Vagina (tissue), 2 donors: Measurements from ENCODE around the gene STX5. TPM values are rescaled to one million over a fixed set of nuclear protein-coding genes. Genes with fewer than 3 reads are reported as not detected.

Source experiments
- DNase-seq, 2 donors: peaks; one replicate each; pipeline ENCODE4 v3.0.0-alpha.2; 2017; ENCODE audit errors: extremely low spot score in 2 of 2
- H3K27ac ChIP-seq: fragments of 200-600 bp; sonication (generic); one replicate; pipeline ENCODE4 v1.5.1; 2019
- H3K27me3 ChIP-seq: fragments of 200-600 bp; sonication (generic); one replicate; pipeline ENCODE4 v1.5.1; 2019
- H3K36me3 ChIP-seq, 2 donors: fragments of 200-600 bp; sonication (generic); one replicate each; pipeline ENCODE4 v1.5.1; 2017 to 2019
- H3K4me1 ChIP-seq: fragments of 200-600 bp; sonication (generic); one replicate; pipeline ENCODE4 v1.5.1; 2019
- H3K4me3 ChIP-seq, 2 donors: fragments of 200-600 bp; sonication (generic); 1 replicate in 1 of 2; 2 replicates in 1 of 2; pipeline ENCODE4 v1.5.1; 2016 to 2019
- H3K9me3 ChIP-seq: fragments of 200-600 bp; sonication (generic); one replicate; pipeline ENCODE4 v1.5.1; 2019
- CTCF ChIP-seq, 3 experiments: fragments of 450-650 bp in 2 of 3; fragments of 200-600 bp in 1 of 3; sonication (generic) in 1 of 3; IDR thresholded peaks; one replicate each; pipeline ENCODE4 v1.5.1; 2017 to 2019; ENCODE audit warnings: antibody characterized with exemption in 3 of 3, mild to moderate bottlenecking in 2 of 3, moderate library complexity in 2 of 3
- POLR2A ChIP-seq, 2 donors: fragments of 450-650 bp; IDR thresholded peaks; one replicate each; pipeline ENCODE4 v1.6.1; 2017; ENCODE audit warnings: antibody characterized with exemption in 2 of 2, mild to moderate bottlenecking in 2 of 2, moderate library complexity in 2 of 2
- POLR2AphosphoS5 ChIP-seq, 2 donors: sonication (generic); formaldehyde crosslinking; IDR thresholded peaks; one replicate each; pipeline ENCODE4 v1.9.0; 2017; ENCODE audit warnings: antibody characterized with exemption in 2 of 2, mild to moderate bottlenecking in 2 of 2, low read depth in 1 of 2; ENCODE audit not compliant: insufficient read depth in 1 of 2
- intact Hi-C: fragments of 100-400 bp; cut with DNase I; formaldehyde crosslinking; loops from one replicate; pipeline ENCODE4 v1.15.1; 2023
- total RNA-seq: library from RNA; depleted of rRNA; stranded (reverse); fragments of >200 nt; gene quantifications from one replicate; pipeline ENCODE4 v1.2.3, GENCODE V29; 2016

STX5 gene
- total RNA-seq, 1 donor from 2014 or later, result 35.6 TPM

GRCh38 chr11:62854825-62855570 lies 23.1 kb upstream of the STX5 start:
- peak overlapping the region; percentile 74 for H3K27ac ChIP-seq
- no peak for DNase-seq
- H3K9me3 ChIP-seq, result no peaks in the 10 kb centered on the region
- H3K4me1 ChIP-seq, result peaks cover 39% of the 10 kb centered on the region
- no peaks in the 10 kb centered on the region for H3K27me3 ChIP-seq
- peak overlapping the region; percentile 48 to 79 for H3K4me3 ChIP-seq
- intact Hi-C loops, result no loop called here
- peaks cover 0 to 21% of the 10 kb centered on the region in 2 donors for H3K36me3 ChIP-seq
- TF ChIP-seq POLR2AphosphoS5 (IDR thresholded peaks at IDR 0.05; ENCODE audit: insufficient read depth in 1 of 2, low read depth in 1 of 2) (no peak), POLR2A (IDR thresholded peaks at IDR 0.05) (no peak), CTCF (IDR thresholded peaks at IDR 0.05) (no peak)

- H3K27me3 ChIP-seq, result no peaks in the 10 kb centered on the region
- H3K27ac ChIP-seq, result peak overlapping the region; percentile 74
- no peaks in the 10 kb centered on the region for H3K9me3 ChIP-seq
- TF ChIP-seq POLR2A (IDR thresholded peaks at IDR 0.05), result no peak
- TF ChIP-seq POLR2AphosphoS5 (IDR thresholded peaks at IDR 0.05; ENCODE audit: insufficient read depth in 1 of 2, low read depth in 1 of 2), result no peak
- no peak for TF ChIP-seq CTCF (IDR thresholded peaks at IDR 0.05)
- peaks cover 0 to 21% of the 10 kb centered on the region in 2 donors for H3K36me3 ChIP-seq
- peak overlapping the region; percentile 48 to 79 for H3K4me3 ChIP-seq
- H3K4me1 ChIP-seq, result peaks cover 39% of the 10 kb centered on the region
- intact Hi-C loops, result no loop called here
- no peak for DNase-seq
Observed at GRCh38 chr11:62854013-62854824, 22.4 kb upstream of the STX5 start.

GRCh38 chr11:62853279-62853965 lies 21.6 kb upstream of the STX5 start:
- Histone ChIP-seq H3K9me3 (no peaks in the 10 kb centered on the region), H3K27me3 (no peaks in the 10 kb centered on the region), H3K27ac (peak overlapping the region; percentile 74), H3K4me1 (peaks cover 39% of the 10 kb centered on the region), H3K36me3 (peaks cover 0 to 21% of the 10 kb centered on the region in 2 donors), H3K4me3 (peak overlapping the region in 1 of 2 donors; percentile 48)
- intact Hi-C loops, result no loop called here
- DNase-seq, result no peak
- no peak for TF ChIP-seq POLR2A (IDR thresholded peaks at IDR 0.05)
- TF ChIP-seq POLR2AphosphoS5 (IDR thresholded peaks at IDR 0.05; ENCODE audit: insufficient read depth in 1 of 2, low read depth in 1 of 2), result no peak
- TF ChIP-seq CTCF (IDR thresholded peaks at IDR 0.05), result no peak

- intact Hi-C loops, result no loop called here
- no peak for TF ChIP-seq POLR2A (IDR thresholded peaks at IDR 0.05)
- no peak for TF ChIP-seq POLR2AphosphoS5 (IDR thresholded peaks at IDR 0.05; ENCODE audit: insufficient read depth in 1 of 2, low read depth in 1 of 2)
- no peak for TF ChIP-seq CTCF (IDR thresholded peaks at IDR 0.05)
- Histone ChIP-seq H3K27ac (no peak overlapping the region), H3K4me3 (no peak overlapping the region), H3K4me1 (peaks cover 34% of the 10 kb centered on the region), H3K27me3 (no peaks in the 10 kb centered on the region), H3K9me3 (no peaks in the 10 kb centered on the region), H3K36me3 (peaks cover 0 to 21% of the 10 kb centered on the region in 2 donors)
- DNase-seq, result no peak
Observed at GRCh38 chr11:62852523-62853188, 20.8 kb upstream of the STX5 start.
